HCT116 (cell line): ENCODE data around the gene CLCN4.

Experiments
- ELF1 ChIP-seq: IDR thresholded peaks from 2 replicates; pipeline ENCODE4 v1.6.1; 2012; ENCODE audit warnings: low read depth, borderline replicate concordance
- EZH2 ChIP-seq: fragments of 200-600 bp; sonication (generic); IDR thresholded peaks from 2 replicates; pipeline ENCODE4 v1.6.1; 2017; ENCODE audit warnings: antibody characterized with exemption, mixed run types
- TF ChIP-seq, protein P1 (sequence below): IDR thresholded peaks from 2 replicates; pipeline ENCODE4 v1.6.1; 2012
- TF ChIP-seq, protein P2 (sequence below): IDR thresholded peaks from 2 replicates; pipeline ENCODE4 v1.6.1; 2012

GRCh38 chrX:10197279-10198210 lies 40.8 kb downstream of the CLCN4 start:
- TF ChIP-seq EZH2, result no peak
- no peak for TF ChIP-seq ELF1
- TF ChIP-seq, protein P1, sequence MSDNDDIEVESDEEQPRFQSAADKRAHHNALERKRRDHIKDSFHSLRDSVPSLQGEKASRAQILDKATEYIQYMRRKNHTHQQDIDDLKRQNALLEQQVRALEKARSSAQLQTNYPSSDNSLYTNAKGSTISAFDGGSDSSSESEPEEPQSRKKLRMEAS, result no peak
- TF ChIP-seq, protein P2, sequence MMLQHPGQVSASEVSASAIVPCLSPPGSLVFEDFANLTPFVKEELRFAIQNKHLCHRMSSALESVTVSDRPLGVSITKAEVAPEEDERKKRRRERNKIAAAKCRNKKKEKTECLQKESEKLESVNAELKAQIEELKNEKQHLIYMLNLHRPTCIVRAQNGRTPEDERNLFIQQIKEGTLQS, result no peak
